ENCODE results near the gene DMBX1.

DMBX1 gene

GRCh38 chr1:46459315-46459714, 30.3 kb upstream of the DMBX1 start:
- DNase-seq (ENCODE audit: low read depth in 2 of 2) = no peak

- no peak for DNase-seq (ENCODE audit: low read depth in 2 of 2)
Observed at GRCh38 chr1:46461017-46461808, 28.4 kb upstream of the DMBX1 start.

GRCh38 chr1:46461809-46462448, 27.7 kb upstream of the DMBX1 start:
- no peak for DNase-seq (ENCODE audit: low read depth in 2 of 2)

GRCh38 chr1:46464013-46464548, 25.6 kb upstream of the DMBX1 start:
- no peak for DNase-seq (ENCODE audit: low read depth in 2 of 2)

- DNase-seq (ENCODE audit: low read depth in 2 of 2) = no peak
Observed at GRCh38 chr1:46464915-46465314, 24.7 kb upstream of the DMBX1 start.

GRCh38 chr1:46465981-46466476, 23.6 kb upstream of the DMBX1 start:
- DNase-seq (ENCODE audit: low read depth in 2 of 2) = no peak

- no peak for DNase-seq (ENCODE audit: low read depth in 2 of 2)
Observed at GRCh38 chr1:46466477-46467182, 23.0 kb upstream of the DMBX1 start.

GRCh38 chr1:46467183-46467504, 22.5 kb upstream of the DMBX1 start:
- DNase-seq (ENCODE audit: low read depth in 2 of 2) = no peak

GRCh38 chr1:46469881-46470280, 19.8 kb upstream of the DMBX1 start:
- no peak for DNase-seq (ENCODE audit: low read depth in 2 of 2)

GRCh38 chr1:46471848-46472492, 17.7 kb upstream of the DMBX1 start:
- no peak for DNase-seq (ENCODE audit: low read depth in 2 of 2)

- no peak for DNase-seq (ENCODE audit: low read depth in 2 of 2)
Observed at GRCh38 chr1:46472498-46473181, 17.0 kb upstream of the DMBX1 start.

GRCh38 chr1:46473991-46474390, 15.6 kb upstream of the DMBX1 start:
- DNase-seq (ENCODE audit: low read depth in 2 of 2) = no peak

- DNase-seq (ENCODE audit: low read depth in 2 of 2) = no peak
Observed at GRCh38 chr1:46474570-46474969, 15.1 kb upstream of the DMBX1 start.

GRCh38 chr1:46476673-46477072, 13.0 kb upstream of the DMBX1 start:
- no peak for DNase-seq (ENCODE audit: low read depth in 2 of 2)

GRCh38 chr1:46477153-46477929, 12.3 kb upstream of the DMBX1 start:
- peak; percentile 40 to 57 for DNase-seq (ENCODE audit: low read depth in 2 of 2)

GRCh38 chr1:46478721-46479485, 10.7 kb upstream of the DMBX1 start:
- no peak for DNase-seq (ENCODE audit: low read depth in 2 of 2)

- DNase-seq (ENCODE audit: low read depth in 2 of 2) = no peak
Observed at GRCh38 chr1:46479744-46480350, 9.8 kb upstream of the DMBX1 start.

- DNase-seq (ENCODE audit: low read depth in 2 of 2) = no peak
Observed at GRCh38 chr1:46480959-46481646, 8.5 kb upstream of the DMBX1 start.

GRCh38 chr1:46481961-46482360, 7.7 kb upstream of the DMBX1 start:
- no peak for DNase-seq (ENCODE audit: low read depth in 2 of 2)

Data from activated CD8-positive, alpha-beta memory T cell treated with anti-CD3 and anti-CD28 coated beads for 4 hours (primary cell).